ENCODE data around the gene NYAP2. TPM values are rescaled to one million over a fixed set of nuclear protein-coding genes. Genes with fewer than 3 reads are reported as not detected.

NYAP2 gene
- total RNA-seq (ENCODE audit: low replicate concordance): 0.07 TPM in 1 of 2 replicates, not detected in the other

DNA sequence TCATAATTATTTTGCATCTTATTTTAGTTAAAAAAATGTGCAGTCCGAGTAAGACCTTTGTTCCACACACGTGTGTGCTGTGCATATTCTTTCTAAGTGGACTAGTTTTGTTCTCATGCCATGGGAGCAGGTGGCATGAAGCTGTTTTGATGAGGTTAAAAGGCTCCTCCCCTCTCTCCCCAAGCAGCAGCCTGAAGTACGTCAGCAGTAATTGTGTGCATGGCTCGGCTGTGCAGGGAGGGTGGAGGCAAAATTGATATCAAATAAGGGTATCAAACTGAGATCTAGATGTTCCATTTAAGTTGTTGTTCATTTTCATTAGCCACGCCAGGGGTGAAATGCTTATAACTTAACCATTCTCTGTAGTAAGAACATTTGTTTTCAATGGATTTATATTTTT lies at the start of gene NYAP2:
NYAP2 (plus strand) TSS at position 207 of the 400 bp plus-strand sequence. CDS start 9,171 bp downstream, outside the sequence.
- Mint-ChIP-seq H3K4me3 (peak within 1 kb of the TSS; percentile 59), H3K27me3 (ENCODE audit: insufficient read depth, low read depth) (no peaks in the 10 kb centered on the region), H3K9me3 (no peaks in the 10 kb centered on the region), H3K36me3 (no peaks in the 10 kb centered on the region), H3K27ac (no peak within 1 kb of the TSS), H3K4me1 (peaks cover 13% of the 10 kb centered on the region)
- Histone ChIP-seq H3K4me2 (peak within 1 kb of the TSS; percentile 33), H3K36me3 (no peaks in the 10 kb centered on the region), H3K79me2 (ENCODE audit: low read depth) (no peaks in the 10 kb centered on the region), H4K20me1 (ENCODE audit: low read depth) (peaks cover 3% of the 10 kb centered on the region), H3K9me3 (ENCODE audit: low read depth) (no peaks in the 10 kb centered on the region), H3K4me3 (no peak within 1 kb of the TSS), H2AFZ (replicated peaks) (no peak within 1 kb of the TSS), H3K4me1 (peaks cover 6% of the 10 kb centered on the region), H3K27me3 (no peaks in the 10 kb centered on the region), H3K27ac (no peak within 1 kb of the TSS), H3F3A (ENCODE audit: low read depth) (peaks cover 5% of the 10 kb centered on the region), H3K9ac (no peak within 1 kb of the TSS)
- DNase-seq (ENCODE audit: low spot score): peak; percentile 16
- no peak for TF ChIP-seq EZH2 (IDR thresholded peaks at IDR 0.05)
- no peak for TF ChIP-seq CTCF (IDR thresholded peaks at IDR 0.05)
- TF ChIP-seq EZH2phosphoT487 (IDR thresholded peaks at IDR 0.05): no peak

DNA sequence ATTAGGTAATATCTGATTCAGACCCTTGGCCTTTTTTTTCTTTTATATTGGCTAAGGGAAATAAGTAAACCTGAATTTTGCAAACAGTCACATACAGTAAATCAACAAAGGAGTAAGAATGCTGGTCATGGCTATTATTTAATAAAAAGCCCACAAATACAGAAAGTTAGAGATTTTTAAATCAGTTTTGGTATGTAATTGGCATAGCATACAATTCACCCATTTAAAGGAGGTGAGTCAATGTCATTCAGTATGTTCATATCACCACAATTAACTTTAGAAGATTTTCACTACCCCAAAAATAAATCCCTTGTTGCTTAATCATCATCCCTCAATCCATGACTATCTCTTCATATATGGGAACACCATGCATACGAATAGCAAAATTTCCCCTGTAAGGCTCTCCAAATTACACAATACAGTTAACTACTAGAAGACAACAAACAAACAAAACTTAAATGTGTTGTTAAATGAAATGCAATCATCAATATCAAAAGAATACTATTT lies 45.9 kb upstream of the NYAP2 start:
- Mint-ChIP-seq H3K27ac (no peak overlapping the region), H3K27me3 (ENCODE audit: insufficient read depth, low read depth) (peaks cover 4% of the 10 kb centered on the region)
- no peaks in the 10 kb centered on the region for H3K9me3 ChIP-seq (ENCODE audit: low read depth)

DNA sequence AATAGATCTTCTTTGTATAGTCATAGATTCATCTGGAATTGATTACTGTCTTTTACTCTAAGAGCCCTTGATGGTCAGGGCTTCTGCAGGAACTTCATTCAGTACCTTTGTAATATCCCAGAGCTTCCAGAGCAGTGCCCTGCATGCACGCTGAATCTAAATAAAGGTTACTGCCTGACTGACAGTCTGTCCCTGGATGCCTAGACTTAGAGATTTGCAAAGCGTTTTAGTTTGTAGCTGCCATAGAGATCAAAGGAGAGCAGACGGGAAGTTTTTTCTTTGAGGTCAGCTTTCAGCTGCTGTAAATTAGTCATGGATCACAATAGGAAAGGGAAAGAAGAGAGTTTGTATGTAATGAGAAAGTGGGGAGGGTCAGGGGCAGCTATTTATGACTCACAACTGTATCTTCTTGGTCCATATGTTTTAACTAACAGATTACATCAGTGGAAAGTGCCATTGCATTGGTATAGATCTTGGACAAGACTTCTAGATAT lies 45.2 kb upstream of the NYAP2 start:
- Histone ChIP-seq H3K9ac (no peak overlapping the region), H3K79me2 (ENCODE audit: low read depth) (no peaks in the 10 kb centered on the region), H3K27ac (no peak overlapping the region), H4K20me1 (ENCODE audit: low read depth) (no peaks in the 10 kb centered on the region), H3K4me2 (no peak overlapping the region), H3F3A (ENCODE audit: low read depth) (no peaks in the 10 kb centered on the region), H3K9me3 (ENCODE audit: low read depth) (no peaks in the 10 kb centered on the region), H3K4me3 (no peak overlapping the region), H3K4me1 (no peaks in the 10 kb centered on the region), H2AFZ (replicated peaks) (no peak overlapping the region), H3K27me3 (no peaks in the 10 kb centered on the region), H3K36me3 (no peaks in the 10 kb centered on the region)
- Mint-ChIP-seq H3K4me3 (no peak overlapping the region), H3K27ac (peak overlapping the region; percentile 13), H3K36me3 (peaks cover 2% of the 10 kb centered on the region), H3K9me3 (peaks cover 2% of the 10 kb centered on the region), H3K4me1 (peaks cover 33% of the 10 kb centered on the region), H3K27me3 (ENCODE audit: insufficient read depth, low read depth) (peaks cover 4% of the 10 kb centered on the region)
- no peak for TF ChIP-seq EZH2phosphoT487 (IDR thresholded peaks at IDR 0.05)
- no peak for TF ChIP-seq CTCF (IDR thresholded peaks at IDR 0.05)
- no peak for TF ChIP-seq EZH2 (IDR thresholded peaks at IDR 0.05)
- DNase-seq (ENCODE audit: low spot score): peak; percentile 22

More for the DNA sequence above, 45.9 kb upstream of the NYAP2 start:
- Histone ChIP-seq H4K20me1 (ENCODE audit: low read depth) (no peaks in the 10 kb centered on the region), H3K27ac (no peak overlapping the region), H3K79me2 (ENCODE audit: low read depth) (no peaks in the 10 kb centered on the region), H3F3A (ENCODE audit: low read depth) (no peaks in the 10 kb centered on the region), H3K36me3 (no peaks in the 10 kb centered on the region), H3K9ac (no peak overlapping the region), H3K4me1 (no peaks in the 10 kb centered on the region), H3K4me3 (no peak overlapping the region), H3K4me2 (no peak overlapping the region), H3K27me3 (no peaks in the 10 kb centered on the region), H2AFZ (replicated peaks) (no peak overlapping the region)
- no peak for TF ChIP-seq EZH2phosphoT487 (IDR thresholded peaks at IDR 0.05)
- TF ChIP-seq EZH2 (IDR thresholded peaks at IDR 0.05): no peak
- no peak for TF ChIP-seq CTCF (IDR thresholded peaks at IDR 0.05)
- peaks cover 2% of the 10 kb centered on the region for H3K9me3 Mint-ChIP-seq
- H3K4me1 Mint-ChIP-seq: peaks cover 36% of the 10 kb centered on the region
- peaks cover 2% of the 10 kb centered on the region for H3K36me3 Mint-ChIP-seq
- no peak overlapping the region for H3K4me3 Mint-ChIP-seq
- no peak for DNase-seq (ENCODE audit: low spot score)
